Measurements from ENCODE around the gene SCARB1.

- TF ChIP-seq CTCF (IDR thresholded peaks at IDR 0.05; ENCODE audit: poor library complexity) (no peak), EZH2 (IDR thresholded peaks at IDR 0.05; ENCODE audit: borderline replicate concordance) (no peak), EZH2phosphoT487 (IDR thresholded peaks at IDR 0.05; ENCODE audit: low read depth, severe bottlenecking, unreplicated experiment) (no peak)
These were observed 136.3 kb downstream of the SCARB1 start for GRCh38 chr12:124727264-124727800.
